Sciatic nerve (tissue), 2 donors: ENCODE results near the gene XPR1. TPM values are rescaled to one million over a fixed set of nuclear protein-coding genes. Genes with fewer than 3 reads are reported as not detected.
A peak's percentile ranks its signal among the peaks of the same experiment; 100 is the strongest.

Source experiments
- ATAC-seq: fragments of 200-7000 bp; cut with Tn5 transposase; one replicate; pipeline ENCODE4 v1.9.1; 2020; ENCODE audit warnings: mild to moderate bottlenecking, moderate library complexity
- DNase-seq: peaks from one replicate; pipeline ENCODE4 v3.0.0-alpha.2; 2020; ENCODE audit warnings: low spot score
- intact Hi-C: fragments of 100-400 bp; cut with DNase I; formaldehyde crosslinking; loops from one replicate; pipeline ENCODE4 v1.14.2; 2022
- total RNA-seq: library from RNA; stranded (reverse); fragmentation: NEBNext Ultra II Directional; extraction: Animal tissue kit (Norgen Biotek cat#: 25700); gene quantifications from one replicate; pipeline ENCODE4 v1.2.1, GENCODE V29; 2021
- donor health status: DM: no; HTN: no; CAD: no.
- donor health status: DM: no; HTN: no; CAD: no.

XPR1 gene
- total RNA-seq: 19.9 TPM

- DNase-seq (peak; percentile 99), ATAC-seq (peak; percentile 100)
- intact Hi-C loops: no loop called here
Measured at GRCh38 chr1:180631766-180632325, at the start of gene XPR1. XPR1 (plus strand) TSS chr1:180632022; CDS start chr1:180632202, 180 bp downstream.

GRCh38 chr1:180584869-180585268 is 47.0 kb upstream of the XPR1 start:
- intact Hi-C loops: no loop called here

GRCh38 chr1:180585994-180586359 is 45.8 kb upstream of the XPR1 start:
- ATAC-seq: no peak

More at GRCh38 chr1:180584869-180585268, 47.0 kb upstream of the XPR1 start:
- ATAC-seq (no peak), DNase-seq (no peak)

GRCh38 chr1:180586671-180587155 is 45.1 kb upstream of the XPR1 start:
- no peak for DNase-seq
- ATAC-seq: no peak
- intact Hi-C loops: no loop called here

More at GRCh38 chr1:180585994-180586359, 45.8 kb upstream of the XPR1 start:
- no peak for DNase-seq
- intact Hi-C loops: no loop called here

- no peak for ATAC-seq
- intact Hi-C loops: no loop called here
Measured at GRCh38 chr1:180588121-180588520, 43.7 kb upstream of the XPR1 start.

GRCh38 chr1:180590889-180591288 is 40.9 kb upstream of the XPR1 start:
- intact Hi-C loops: no loop called here
- DNase-seq (no peak), ATAC-seq (no peak)

More at GRCh38 chr1:180588121-180588520, 43.7 kb upstream of the XPR1 start:
- DNase-seq: no peak

GRCh38 chr1:180593382-180593781 is 38.4 kb upstream of the XPR1 start:
- DNase-seq: no peak
- intact Hi-C loops: no loop called here
- ATAC-seq: no peak

GRCh38 chr1:180594723-180595122 is 37.1 kb upstream of the XPR1 start:
- DNase-seq (no peak), ATAC-seq (no peak)
- intact Hi-C loops: no loop called here

- ATAC-seq: no peak
- DNase-seq: no peak
Measured at GRCh38 chr1:180595966-180596365, 35.9 kb upstream of the XPR1 start.

GRCh38 chr1:180597520-180597919 is 34.3 kb upstream of the XPR1 start:
- ATAC-seq: no peak
- DNase-seq: no peak
- intact Hi-C loops: no loop called here

More at GRCh38 chr1:180595966-180596365, 35.9 kb upstream of the XPR1 start:
- intact Hi-C loops: no loop called here

- intact Hi-C loops: no loop called here
- no peak for ATAC-seq
Measured at GRCh38 chr1:180598333-180598974, 33.4 kb upstream of the XPR1 start.

GRCh38 chr1:180600343-180600742 is 31.5 kb upstream of the XPR1 start:
- DNase-seq (no peak), ATAC-seq (no peak)
- intact Hi-C loops: no loop called here

More at GRCh38 chr1:180598333-180598974, 33.4 kb upstream of the XPR1 start:
- DNase-seq: no peak

GRCh38 chr1:180601512-180601911 is 30.3 kb upstream of the XPR1 start:
- intact Hi-C loops: no loop called here
- ATAC-seq: no peak
- DNase-seq: no peak

- ATAC-seq (no peak), DNase-seq (no peak)
- intact Hi-C loops: no loop called here
Measured at GRCh38 chr1:180603223-180603849, 28.5 kb upstream of the XPR1 start.

GRCh38 chr1:180603850-180604226 is 28.0 kb upstream of the XPR1 start:
- ATAC-seq: no peak
- intact Hi-C loops: no loop called here
- DNase-seq: no peak

- intact Hi-C loops: no loop called here
- DNase-seq (no peak), ATAC-seq (no peak)
Measured at GRCh38 chr1:180606155-180606554, 25.7 kb upstream of the XPR1 start.

GRCh38 chr1:180609643-180610555 is 21.9 kb upstream of the XPR1 start:
- intact Hi-C loops: no loop called here
- DNase-seq (no peak), ATAC-seq (peak; percentile 64)

- DNase-seq: no peak
- intact Hi-C loops: no loop called here
- ATAC-seq: no peak
Measured at GRCh38 chr1:180610556-180611015, 21.2 kb upstream of the XPR1 start.
